Skeletal muscle tissue (tissue), 4 donors: ENCODE data around the gene IGFLR1. TPM values are rescaled to one million over a fixed set of nuclear protein-coding genes. Genes with fewer than 3 reads are reported as not detected.

Source experiments
- H3K27ac ChIP-seq: one replicate; pipeline ENCODE4 v1.7.0; 2013; ENCODE audit warnings: mild to moderate bottlenecking, low read depth, low read length, inconsistent platforms
- H3K27me3 ChIP-seq, 3 donors: one replicate each; pipeline ENCODE4 v1.7.0; 2013; ENCODE audit warnings: low read length in 3 of 3; ENCODE audit not compliant: control insufficient read depth in 3 of 3, insufficient read depth in 3 of 3
- H3K36me3 ChIP-seq, 3 donors: one replicate each; pipeline ENCODE4 v1.7.0; 2013; ENCODE audit warnings: low read length in 3 of 3; ENCODE audit not compliant: control insufficient read depth in 3 of 3, insufficient read depth in 3 of 3
- H3K4me1 ChIP-seq, 3 donors: one replicate each; pipeline ENCODE4 v1.7.0; 2013; ENCODE audit warnings: low read length in 3 of 3, mild to moderate bottlenecking in 3 of 3; ENCODE audit not compliant: control insufficient read depth in 3 of 3, insufficient read depth in 3 of 3
- H3K4me3 ChIP-seq, 3 donors: one replicate each; pipeline ENCODE4 v1.7.0; 2013; ENCODE audit warnings: low read length in 3 of 3
- H3K9ac ChIP-seq, 3 donors: one replicate each; pipeline ENCODE4 v1.7.0; 2013; ENCODE audit warnings: low read length in 3 of 3, mild to moderate bottlenecking in 3 of 3, moderate library complexity in 2 of 3, low read depth in 1 of 3
- H3K9me3 ChIP-seq, 3 donors: one replicate each; pipeline ENCODE4 v1.7.0; 2013; ENCODE audit warnings: low read length in 3 of 3; ENCODE audit not compliant: control insufficient read depth in 3 of 3
- total RNA-seq: library from RNA; depleted of rRNA; stranded (reverse); fragments of >200 nt; gene quantifications from one replicate; pipeline ENCODE4 v1.2.3, GENCODE V29; 2014
- donor health status: Osteomylitis.

The IGFLR1 gene
- total RNA-seq, 1 donor from 2014 or later, result 3.1 TPM

GRCh38 chr19:35755550-35756376 is 13.5 kb upstream of the IGFLR1 start:
- Histone ChIP-seq H3K4me3 (peak overlapping the region; percentile 86 to 100 (median 98)), H3K9me3 (no peaks in the 10 kb centered on the region), H3K27me3 (no peaks in the 10 kb centered on the region), H3K36me3 (peaks cover 16 to 24% (median 19%) of the 10 kb centered on the region in 3 donors), H3K9ac (peak overlapping the region; percentile 95 to 100 (median 95)), H3K27ac (peak overlapping the region; percentile 99), H3K4me1 (peaks cover 32 to 49% (median 39%) of the 10 kb centered on the region in 3 donors)

DNA sequence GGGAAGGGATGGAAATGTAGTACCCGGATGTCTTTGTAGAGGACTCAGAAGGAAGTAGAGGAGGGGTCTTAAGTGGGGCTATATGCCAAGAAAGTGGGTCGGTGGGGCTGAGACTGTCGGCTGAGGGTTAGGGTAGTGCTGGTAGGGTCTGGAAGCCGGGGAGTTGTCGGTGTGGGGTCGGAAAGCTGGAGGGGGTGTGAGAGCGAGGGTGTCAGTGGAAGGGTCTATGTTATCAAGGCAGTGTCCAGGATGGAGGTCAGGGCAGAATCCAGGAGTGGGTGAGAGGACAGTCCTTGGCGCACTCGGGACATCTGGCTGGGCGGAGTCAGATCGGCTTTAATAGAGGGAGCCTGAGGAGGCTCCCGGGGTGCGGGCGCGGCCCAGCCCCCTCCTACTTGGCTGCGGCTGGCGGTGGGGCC is 12.9 kb upstream of the IGFLR1 start:
- H3K4me3 ChIP-seq, result peak overlapping the region; percentile 52 to 100 (median 86)

DNA sequence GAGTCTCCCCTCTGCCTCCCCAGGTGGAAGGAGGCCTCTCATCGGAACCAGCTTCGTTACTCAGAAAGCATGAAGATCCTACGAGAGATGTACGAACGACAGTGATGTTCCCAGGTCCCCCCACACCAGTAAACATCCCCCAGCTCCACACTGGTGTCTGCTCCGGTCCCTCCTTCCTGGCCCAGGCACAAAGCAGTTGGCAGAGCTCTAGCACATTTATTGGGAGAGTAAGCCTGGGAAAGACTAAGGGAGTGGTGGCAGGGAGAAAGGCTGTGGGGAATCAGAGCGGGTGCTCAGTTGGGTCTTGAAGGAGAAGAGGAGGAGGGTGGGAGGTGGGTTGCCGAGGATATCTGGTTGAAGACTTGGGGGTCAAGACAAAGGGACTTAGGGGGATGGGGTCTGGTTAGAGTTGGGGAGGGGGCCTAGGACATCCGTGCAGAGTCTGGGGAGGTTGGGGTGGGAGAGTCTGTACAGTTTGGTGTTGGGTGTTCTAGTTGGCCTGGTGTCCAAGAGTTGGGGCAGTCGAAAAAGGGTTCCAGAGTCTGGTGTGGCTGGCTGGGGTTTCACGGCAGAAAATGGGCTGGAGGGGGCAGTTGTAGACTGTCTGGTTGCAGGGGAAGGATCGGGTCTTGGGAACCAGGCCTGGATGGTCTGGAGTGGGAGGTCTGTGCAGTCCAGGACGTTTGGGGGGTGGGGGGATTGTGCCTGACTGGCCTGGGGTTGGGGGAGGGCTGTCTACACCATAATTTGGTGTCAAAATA is 12.3 kb upstream of the IGFLR1 start:
- peaks cover 16 to 22% (median 19%) of the 10 kb centered on the region in 3 donors for H3K36me3 ChIP-seq
- peak overlapping the region; percentile 99 for H3K27ac ChIP-seq
- peak overlapping the region; percentile 52 to 100 (median 86) for H3K4me3 ChIP-seq
- peak overlapping the region; percentile 69 to 95 (median 81) for H3K9ac ChIP-seq
- peaks cover 32 to 55% (median 43%) of the 10 kb centered on the region in 3 donors for H3K4me1 ChIP-seq
- H3K9me3 ChIP-seq, result no peaks in the 10 kb centered on the region
- H3K27me3 ChIP-seq, result no peaks in the 10 kb centered on the region

More for the DNA sequence above, 12.9 kb upstream of the IGFLR1 start:
- Histone ChIP-seq H3K36me3 (peaks cover 16 to 22% (median 19%) of the 10 kb centered on the region in 3 donors), H3K27me3 (no peaks in the 10 kb centered on the region), H3K27ac (peak overlapping the region; percentile 99), H3K4me1 (peaks cover 32 to 50% (median 39%) of the 10 kb centered on the region in 3 donors), H3K9ac (peak overlapping the region; percentile 69 to 95 (median 81)), H3K9me3 (no peaks in the 10 kb centered on the region)

DNA sequence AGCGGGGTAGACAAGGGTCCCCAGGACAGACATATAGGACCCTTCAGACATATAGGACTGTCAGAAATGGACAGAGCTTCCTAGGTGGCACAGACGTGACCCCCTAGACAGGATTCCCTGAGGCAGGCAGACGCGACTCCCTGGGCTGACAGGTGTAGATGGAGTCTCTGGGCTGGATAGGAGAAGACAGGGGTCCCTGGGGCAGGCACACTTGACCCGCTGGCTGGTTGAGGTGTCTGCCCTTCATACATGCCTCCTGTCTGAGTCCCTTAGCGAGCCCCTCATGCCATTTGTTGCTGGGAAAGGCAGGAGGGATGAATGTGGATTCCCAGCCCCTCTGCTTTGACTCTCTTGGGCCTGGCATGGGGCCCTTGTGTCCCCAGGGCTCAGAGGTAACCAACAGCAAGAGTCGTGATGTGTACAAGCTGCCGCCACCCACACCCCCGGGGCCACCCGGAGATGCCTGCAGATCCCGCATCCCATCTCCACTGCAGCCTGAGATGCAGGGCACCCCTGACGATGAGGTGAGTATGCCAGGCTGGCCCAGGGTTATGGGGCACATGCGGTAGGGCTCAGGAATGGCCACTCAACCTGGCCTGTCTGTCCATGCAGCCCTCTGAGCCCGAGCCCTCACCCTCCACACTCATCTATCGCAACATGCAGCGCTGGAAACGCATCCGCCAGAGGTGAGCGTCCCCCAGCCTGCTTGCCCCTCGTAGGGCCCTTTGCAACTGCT is 11.6 kb upstream of the IGFLR1 start:
- Histone ChIP-seq H3K27me3 (no peaks in the 10 kb centered on the region), H3K27ac (peak overlapping the region; percentile 99), H3K9ac (peak overlapping the region in 2 of 3 donors; percentile 21 to 81), H3K36me3 (peaks cover 16 to 22% (median 19%) of the 10 kb centered on the region in 3 donors), H3K4me1 (peaks cover 34 to 54% (median 43%) of the 10 kb centered on the region in 3 donors), H3K4me3 (peak overlapping the region in 2 of 3 donors; percentile 13 to 20), H3K9me3 (no peaks in the 10 kb centered on the region)

- Histone ChIP-seq H3K27ac (peak overlapping the region; percentile 25), H3K4me3 (no peak overlapping the region), H3K9ac (peak overlapping the region in 1 of 3 donors; percentile 81), H3K4me1 (peaks cover 37 to 52% (median 43%) of the 10 kb centered on the region in 3 donors), H3K36me3 (peaks cover 16 to 22% (median 19%) of the 10 kb centered on the region in 3 donors), H3K27me3 (no peaks in the 10 kb centered on the region), H3K9me3 (no peaks in the 10 kb centered on the region)
Observed at GRCh38 chr19:35752746-35753350, 10.6 kb upstream of the IGFLR1 start.

GRCh38 chr19:35751839-35752745 is 9.8 kb upstream of the IGFLR1 start:
- H3K9ac ChIP-seq, result peak overlapping the region in 1 of 3 donors; percentile 81
- no peaks in the 10 kb centered on the region for H3K9me3 ChIP-seq
- no peak overlapping the region for H3K4me3 ChIP-seq
- peak overlapping the region; percentile 26 for H3K27ac ChIP-seq
- peaks cover 16 to 22% (median 19%) of the 10 kb centered on the region in 3 donors for H3K36me3 ChIP-seq
- peaks cover 34 to 51% (median 42%) of the 10 kb centered on the region in 3 donors for H3K4me1 ChIP-seq
- H3K27me3 ChIP-seq, result no peaks in the 10 kb centered on the region

- no peaks in the 10 kb centered on the region for H3K9me3 ChIP-seq
- no peak overlapping the region for H3K27ac ChIP-seq
- no peak overlapping the region for H3K4me3 ChIP-seq
- peaks cover 13 to 22% (median 19%) of the 10 kb centered on the region in 3 donors for H3K36me3 ChIP-seq
- H3K4me1 ChIP-seq, result peaks cover 35 to 47% (median 44%) of the 10 kb centered on the region in 3 donors
- H3K27me3 ChIP-seq, result no peaks in the 10 kb centered on the region
- H3K9ac ChIP-seq, result peak overlapping the region in 1 of 3 donors; percentile 40
Observed at GRCh38 chr19:35750167-35750566, 7.9 kb upstream of the IGFLR1 start.

- peaks cover 13 to 15% (median 14%) of the 10 kb centered on the region in 3 donors for H3K36me3 ChIP-seq
- peak within 1 kb of the TSS; percentile 85 for H3K27ac ChIP-seq
- H3K4me3 ChIP-seq, result peak within 1 kb of the TSS; percentile 94 to 99 (median 99)
- peak within 1 kb of the TSS; percentile 92 to 98 (median 96) for H3K9ac ChIP-seq
- H3K4me1 ChIP-seq, result peaks cover 32 to 46% (median 42%) of the 10 kb centered on the region in 3 donors
- no peaks in the 10 kb centered on the region for H3K27me3 ChIP-seq
- H3K9me3 ChIP-seq, result no peaks in the 10 kb centered on the region
Observed at GRCh38 chr19:35748106-35749020, 6.1 kb upstream of the IGFLR1 start, which contains the start of gene LIN37. Gene LIN37 (plus strand): TSS chr19:35748576. CDS start chr19:35748725, 149 bp downstream.
